RKO (cell line): ENCODE measurements around the gene GDNF.

ENCODE experiments used
- DNase-seq: peaks from one replicate; pipeline ENCODE4 v3.0.0-alpha.2; 2016; ENCODE audit warnings: low spot score

Gene GDNF

GRCh38 chr5:37846786-37847310 lies 7.0 kb upstream of the GDNF start:
- no peak for DNase-seq

GRCh38 chr5:37844009-37844408 lies 4.2 kb upstream of the GDNF start:
- DNase-seq = no peak

- DNase-seq = no peak
These were observed 2.2 kb upstream of the GDNF start for GRCh38 chr5:37842048-37842447.

- DNase-seq = no peak
These were observed 1.4 kb upstream of the GDNF start for GRCh38 chr5:37841203-37841602.

- no peak for DNase-seq
These were observed 503 bp upstream of the GDNF start for GRCh38 chr5:37840053-37841034.

- no peak for DNase-seq
These were observed 904 bp downstream of the GDNF start for GRCh38 chr5:37838933-37839341.

- no peak for DNase-seq
These were observed 1.5 kb downstream of the GDNF start for GRCh38 chr5:37838152-37838932.

- DNase-seq = no peak
These were observed 2.3 kb downstream of the GDNF start for GRCh38 chr5:37837414-37838032.

- DNase-seq = no peak
These were observed 3.0 kb downstream of the GDNF start for GRCh38 chr5:37836592-37837413.

GRCh38 chr5:37836235-37836591 lies 3.6 kb downstream of the GDNF start:
- no peak for DNase-seq

- DNase-seq = no peak
These were observed 4.4 kb downstream of the GDNF start for GRCh38 chr5:37835380-37835973.

- DNase-seq = no peak
These were observed 5.1 kb downstream of the GDNF start for GRCh38 chr5:37834542-37835379.

- no peak for DNase-seq
These were observed 5.9 kb downstream of the GDNF start for GRCh38 chr5:37833990-37834389.

GRCh38 chr5:37831821-37832534 lies 7.9 kb downstream of the GDNF start:
- DNase-seq = no peak

- no peak for DNase-seq
These were observed 9.5 kb downstream of the GDNF start for GRCh38 chr5:37830348-37830747.

- DNase-seq = no peak
These were observed 14.4 kb downstream of the GDNF start for GRCh38 chr5:37825334-37825915.

GRCh38 chr5:37823433-37824152 lies 16.2 kb downstream of the GDNF start:
- no peak for DNase-seq

GRCh38 chr5:37816883-37817282 lies 23.0 kb downstream of the GDNF start:
- no peak for DNase-seq
